ENCODE results near the gene REXO5. TPM values are rescaled to one million over a fixed set of nuclear protein-coding genes. Genes with fewer than 3 reads are reported as not detected.
A peak's percentile ranks its signal among the peaks of the same experiment; 100 is the strongest.
"Not testable (repeated sequence)": the region's sequence is repeated elsewhere in the genome, so short reads cannot be mapped to it uniquely, and the experiment has no call there.

Gene REXO5, protein sequence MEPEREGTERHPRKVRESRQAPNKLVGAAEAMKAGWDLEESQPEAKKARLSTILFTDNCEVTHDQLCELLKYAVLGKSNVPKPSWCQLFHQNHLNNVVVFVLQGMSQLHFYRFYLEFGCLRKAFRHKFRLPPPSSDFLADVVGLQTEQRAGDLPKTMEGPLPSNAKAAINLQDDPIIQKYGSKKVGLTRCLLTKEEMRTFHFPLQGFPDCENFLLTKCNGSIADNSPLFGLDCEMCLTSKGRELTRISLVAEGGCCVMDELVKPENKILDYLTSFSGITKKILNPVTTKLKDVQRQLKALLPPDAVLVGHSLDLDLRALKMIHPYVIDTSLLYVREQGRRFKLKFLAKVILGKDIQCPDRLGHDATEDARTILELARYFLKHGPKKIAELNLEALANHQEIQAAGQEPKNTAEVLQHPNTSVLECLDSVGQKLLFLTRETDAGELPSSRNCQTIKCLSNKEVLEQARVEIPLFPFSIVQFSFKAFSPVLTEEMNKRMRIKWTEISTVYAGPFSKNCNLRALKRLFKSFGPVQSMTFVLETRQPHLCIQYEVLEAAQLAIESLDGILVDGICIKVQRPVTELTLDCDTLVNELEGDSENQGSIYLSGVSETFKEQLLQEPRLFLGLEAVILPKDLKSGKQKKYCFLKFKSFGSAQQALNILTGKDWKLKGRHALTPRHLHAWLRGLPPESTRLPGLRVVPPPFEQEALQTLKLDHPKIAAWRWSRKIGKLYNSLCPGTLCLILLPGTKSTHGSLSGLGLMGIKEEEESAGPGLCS
- 2.5 TPM for total RNA-seq

DNA sequence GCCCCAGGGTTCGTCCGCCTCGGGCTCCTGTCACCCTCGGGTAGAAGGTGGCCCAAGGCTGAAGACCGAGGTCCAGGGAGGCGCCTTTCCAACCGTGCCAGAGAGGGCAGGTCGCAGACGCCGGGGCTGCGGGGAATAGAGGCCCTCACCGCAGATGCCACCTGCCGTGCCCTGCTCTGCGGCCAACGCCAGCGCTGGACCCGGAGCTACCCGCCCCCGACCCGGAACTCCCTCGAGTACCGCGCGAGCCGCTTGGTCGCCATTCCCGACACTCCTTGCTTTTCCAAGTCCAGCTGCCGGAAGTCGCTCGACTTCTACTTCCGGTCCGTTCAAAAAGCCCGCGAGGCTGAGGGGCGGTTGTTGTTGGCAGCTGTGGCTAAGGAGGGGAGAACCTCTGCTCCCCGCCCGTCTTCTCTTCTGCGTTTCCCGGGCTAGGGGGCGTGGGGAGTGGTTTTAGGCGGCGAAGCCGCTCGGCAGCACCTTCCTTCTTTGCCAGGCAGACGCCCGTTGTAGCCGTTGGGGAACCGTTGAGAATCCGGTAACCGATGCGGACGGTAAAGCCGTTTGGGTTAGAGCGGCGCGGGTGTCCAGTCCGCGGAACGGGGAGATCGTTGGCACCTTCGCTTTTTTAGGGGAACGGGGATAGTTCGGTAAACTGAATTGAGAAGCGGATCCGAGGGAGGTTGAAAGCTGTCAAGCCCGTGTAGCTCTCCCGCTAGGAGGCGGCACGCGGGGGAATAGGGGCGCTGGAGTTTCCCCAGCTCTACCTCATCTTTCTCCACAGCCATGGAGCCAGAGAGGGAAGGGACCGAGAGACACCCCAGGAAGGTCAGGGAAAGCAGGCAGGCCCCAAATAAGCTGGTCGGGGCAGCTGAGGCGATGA is at the start of gene REXO5, which contains the start of gene ERI2:
REXO5 (plus strand) TSS at position 360 of the 883 bp plus-strand sequence; CDS start at position 787, 427 bp downstream.
ERI2 (minus strand) TSS at position 305 of the 883 bp plus-strand sequence; CDS start at position 263, 42 bp downstream.
- peak; percentile 92 for ATAC-seq

- ATAC-seq: no peak
Observed at GRCh38 chr16:20760346-20760745, 46.0 kb upstream of the REXO5 start.

- no peak for ATAC-seq
Observed at GRCh38 chr16:20761175-20761574, 45.2 kb upstream of the REXO5 start.

- no peak for ATAC-seq
Observed at GRCh38 chr16:20762404-20763123, 43.8 kb upstream of the REXO5 start.

DNA sequence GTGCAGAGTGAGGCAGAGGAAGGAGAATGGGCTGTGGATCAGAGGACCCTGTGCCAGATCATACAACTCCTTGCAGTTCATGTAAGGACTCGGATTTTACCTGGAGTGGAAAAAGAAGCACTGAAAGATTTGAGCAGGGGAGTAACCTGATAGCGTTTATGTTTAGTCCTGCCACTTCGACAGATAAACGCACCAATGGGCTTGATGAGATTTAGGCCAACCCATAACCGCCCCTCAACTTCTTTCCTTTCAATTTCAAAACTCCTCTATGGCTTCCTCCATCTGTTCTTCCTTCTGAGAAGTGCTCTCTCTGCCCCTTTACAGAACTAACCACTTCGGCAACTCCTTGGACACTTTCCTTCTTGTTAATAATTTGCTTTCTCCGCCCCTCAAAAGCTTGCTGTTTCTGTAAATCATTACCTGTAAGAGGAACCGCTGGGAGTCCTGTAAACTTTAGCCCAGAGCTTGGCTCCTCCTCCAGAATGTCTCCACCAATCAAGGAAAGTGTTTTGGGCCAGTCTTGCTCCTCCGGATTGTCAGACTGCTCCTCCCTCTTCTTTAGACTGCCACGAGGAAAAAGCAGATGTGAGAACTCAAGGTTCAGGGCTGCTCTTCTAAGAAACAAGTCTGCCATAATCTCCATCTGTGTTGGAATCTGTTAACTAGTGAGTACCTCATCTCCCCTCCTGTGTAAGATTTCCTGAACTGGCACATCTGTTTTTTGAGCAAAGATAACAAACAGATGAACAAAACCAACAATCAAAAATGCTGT is 42.7 kb upstream of the REXO5 start, which contains the start of gene ACSM3:
ACSM3 (plus strand) TSS at position 554 of the 772 bp plus-strand sequence. CDS start 6,021 bp downstream, outside the sequence.
- peak; percentile 92 for ATAC-seq

DNA sequence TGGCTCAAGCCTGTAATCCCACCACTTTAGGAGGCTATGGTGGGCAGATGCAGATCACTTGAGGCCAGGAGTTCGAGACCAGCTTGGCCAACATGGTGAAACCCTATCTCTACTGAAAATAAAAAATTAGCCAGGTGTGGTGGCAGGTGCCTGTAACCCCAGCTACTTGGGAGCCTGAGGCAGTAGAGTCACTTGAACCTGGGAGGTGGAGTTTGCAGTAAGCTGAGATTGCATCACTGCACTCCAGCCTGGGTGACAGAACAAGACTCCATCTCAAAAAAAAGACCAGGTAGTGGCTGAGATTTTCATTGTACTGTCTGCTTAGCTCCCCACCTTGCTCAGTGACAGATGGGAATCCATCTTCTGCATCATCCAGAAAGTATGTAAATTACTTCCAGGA is 41.9 kb upstream of the REXO5 start:
- ATAC-seq: not testable (repeated sequence)

DNA sequence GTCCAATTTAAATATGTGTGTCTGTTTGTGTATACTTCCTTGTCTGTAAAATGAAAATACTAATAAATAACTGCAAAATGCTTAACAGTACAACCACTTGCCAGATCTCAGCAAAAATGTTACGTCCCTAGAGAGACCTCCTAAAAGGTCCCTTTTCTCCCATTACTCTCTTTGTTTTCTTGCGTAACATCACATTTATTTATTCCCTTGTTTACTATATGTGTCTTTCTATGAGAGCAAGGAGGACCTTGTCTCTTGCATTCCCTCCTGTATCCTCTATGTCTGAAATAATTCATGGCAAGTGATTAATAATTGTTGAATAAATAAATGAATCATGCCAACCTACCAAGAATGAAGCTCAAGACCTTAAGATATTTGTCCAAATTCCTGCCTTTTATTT is 40.6 kb upstream of the REXO5 start:
- no peak for ATAC-seq

GRCh38 chr16:20766294-20766693 is 40.0 kb upstream of the REXO5 start:
- no peak for ATAC-seq

DNA sequence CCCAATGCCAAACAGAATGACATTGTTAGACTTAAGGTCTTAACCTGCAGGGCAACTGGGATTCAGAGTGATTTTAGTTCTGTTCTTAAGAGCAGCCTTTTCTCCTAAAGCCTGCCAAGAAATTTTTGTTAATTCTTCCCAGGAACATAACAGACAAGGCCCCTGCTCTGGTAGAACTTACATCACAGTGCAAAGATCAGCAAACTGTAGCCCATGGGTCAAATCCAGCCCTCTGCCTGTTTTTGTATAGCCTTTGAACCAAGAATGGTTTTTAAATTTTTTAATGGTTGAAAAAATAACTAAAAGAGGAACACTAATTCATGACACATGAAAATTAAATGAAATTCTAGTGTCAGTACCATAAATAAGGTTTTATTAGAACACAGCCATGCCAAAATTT is 38.8 kb upstream of the REXO5 start:
- no peak for ATAC-seq

- ATAC-seq: peak; percentile 62
Observed at GRCh38 chr16:20768121-20768520, 38.2 kb upstream of the REXO5 start.

DNA sequence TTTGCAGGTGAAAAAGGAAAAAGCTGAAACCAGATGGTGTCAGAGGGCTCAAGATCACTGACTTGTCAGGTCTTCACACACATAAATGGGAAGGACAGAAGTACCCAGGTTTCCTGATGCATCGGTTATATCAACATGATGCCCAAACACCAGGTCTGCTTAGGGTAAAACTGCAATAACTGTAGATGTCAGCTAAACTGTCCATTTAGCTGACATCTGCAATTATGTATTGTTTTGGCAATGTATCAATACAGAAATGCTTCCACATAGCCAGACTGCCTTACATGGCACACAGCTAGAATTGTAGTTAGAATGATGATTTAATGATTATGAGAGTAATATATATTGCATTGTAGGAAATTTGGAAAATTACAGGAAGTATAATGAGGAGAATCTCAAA is 37.5 kb upstream of the REXO5 start:
- no peak for ATAC-seq

DNA sequence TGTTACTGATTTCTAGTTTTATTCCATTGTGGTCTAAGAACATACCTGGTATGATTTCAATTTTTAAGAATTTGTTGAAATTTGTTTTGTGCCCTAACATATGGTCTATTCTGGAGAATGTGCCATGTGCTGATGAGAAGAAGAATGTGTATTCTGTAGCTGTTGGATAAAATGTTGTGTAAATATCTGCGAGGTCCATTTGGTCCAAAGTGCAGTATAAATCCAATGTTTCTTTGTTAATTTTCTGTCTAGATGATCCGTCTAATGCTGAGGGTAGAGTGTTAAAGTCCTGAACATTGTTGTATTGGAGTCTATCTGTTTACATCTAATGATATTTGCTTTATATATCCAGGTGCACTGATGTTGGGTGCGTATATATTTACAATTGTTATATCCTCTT is 32.6 kb upstream of the REXO5 start:
- ATAC-seq: no peak

GRCh38 chr16:20774703-20775362 is 31.5 kb upstream of the REXO5 start:
- ATAC-seq: peak; percentile 91

DNA sequence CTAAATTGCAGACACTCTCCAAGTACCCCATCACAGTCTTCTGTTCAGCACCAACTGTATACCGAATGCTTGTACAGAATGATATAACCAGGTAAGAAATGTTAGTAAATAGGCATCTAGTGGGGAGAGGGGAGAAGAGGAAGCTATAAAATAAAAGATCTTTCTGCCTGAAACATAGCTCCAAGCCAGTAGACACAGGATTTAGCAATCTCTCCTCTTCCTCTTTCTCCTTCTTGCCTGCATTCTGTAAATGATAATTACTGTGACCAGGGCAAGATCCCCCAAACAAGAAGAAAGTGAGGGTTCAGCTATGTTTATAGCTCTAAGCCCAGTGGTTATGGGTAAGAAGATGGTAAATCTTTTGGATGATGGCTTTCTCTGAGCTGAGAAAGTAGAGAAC is 24.6 kb upstream of the REXO5 start:
- ATAC-seq: no peak

DNA sequence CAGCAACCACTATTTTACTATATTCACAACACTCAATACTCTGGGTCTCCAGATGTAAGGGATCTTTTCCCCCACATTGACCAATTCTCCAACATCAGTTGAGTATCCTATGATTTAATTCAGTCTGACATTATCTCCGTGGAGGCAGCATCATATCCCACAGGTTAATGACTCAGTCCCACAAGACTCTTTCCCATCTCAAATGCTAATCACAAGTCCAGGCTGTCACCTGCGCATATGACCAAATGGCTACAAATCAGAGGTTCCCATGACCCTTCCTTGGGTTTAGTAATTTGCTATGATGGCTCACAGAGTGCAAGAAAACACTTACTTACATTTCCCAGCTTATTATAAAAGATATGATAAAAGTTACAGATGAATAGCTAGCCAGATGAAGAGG is 23.9 kb upstream of the REXO5 start:
- ATAC-seq: no peak

GRCh38 chr16:20784204-20784603 is 22.1 kb upstream of the REXO5 start:
- ATAC-seq: no peak

DNA sequence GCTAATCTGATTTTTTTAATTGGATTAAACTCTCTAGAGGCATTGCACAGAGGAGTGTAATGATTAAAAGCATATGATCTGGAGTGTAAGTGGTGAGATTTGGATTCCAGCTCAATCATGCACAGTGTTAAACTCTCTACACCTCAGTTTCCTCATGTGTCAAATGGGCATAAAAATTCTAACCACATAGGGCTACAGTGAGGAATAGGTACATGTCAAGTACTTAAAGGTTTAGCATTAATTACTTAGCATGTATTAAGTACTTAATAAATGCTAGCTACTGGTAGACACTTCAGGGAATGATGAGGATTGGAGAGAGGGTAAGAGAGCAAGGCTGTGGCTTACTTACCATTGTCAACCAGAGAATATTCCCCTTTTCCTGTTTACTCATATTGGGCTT is 17.2 kb upstream of the REXO5 start:
- ATAC-seq: no peak

- no peak for ATAC-seq
Observed at GRCh38 chr16:20791923-20792612, 14.3 kb upstream of the REXO5 start.

- ATAC-seq: no peak
Observed at GRCh38 chr16:20798364-20798763, 8.0 kb upstream of the REXO5 start.

GRCh38 chr16:20799599-20799998 is 6.7 kb upstream of the REXO5 start:
- no peak for ATAC-seq
